Measurements from ENCODE around the gene SYNGR4. TPM values are rescaled to one million over a fixed set of nuclear protein-coding genes. Genes with fewer than 3 reads are reported as not detected.

SYNGR4 gene
- total RNA-seq, 2 experiments from 2014 or later = 0.30 TPM; not detected in 1

- H3K4me3 Mint-ChIP-seq = no peak overlapping the region
These were observed 15.4 kb upstream of the SYNGR4 start for GRCh38 chr19:48348737-48349136.

GRCh38 chr19:48350856-48351255 is 13.3 kb upstream of the SYNGR4 start:
- Mint-ChIP-seq H3K4me1 (peaks cover 8% of the 10 kb centered on the region), H3K27ac (no peak overlapping the region), H3K4me3 (no peak overlapping the region), H3K9me3 (no peaks in the 10 kb centered on the region), H3K36me3 (peaks cover 2% of the 10 kb centered on the region), H3K27me3 (no peaks in the 10 kb centered on the region)
- DNase-seq = no peak
- ATAC-seq (ENCODE audit: low read depth) = no peak
- POLR2A ChIA-PET = interaction anchor here (0.5 kb wide), 1 partner anchor 228 kb away, joined by 4 read pairs; no protein-coding TSS in a partner anchor

More at GRCh38 chr19:48348737-48349136, 15.4 kb upstream of the SYNGR4 start:
- Mint-ChIP-seq H3K27ac (no peak overlapping the region), H3K9me3 (no peaks in the 10 kb centered on the region), H3K27me3 (no peaks in the 10 kb centered on the region), H3K4me1 (peaks cover 8% of the 10 kb centered on the region), H3K36me3 (peaks cover 2% of the 10 kb centered on the region)
- ATAC-seq (ENCODE audit: low read depth) = no peak
- DNase-seq = no peak
- POLR2A ChIA-PET = no interaction called here

- no peak overlapping the region for H3K4me3 Mint-ChIP-seq
- POLR2A ChIA-PET = no interaction called here
- H3K4me1 Mint-ChIP-seq = peaks cover 8% of the 10 kb centered on the region
- no peaks in the 10 kb centered on the region for H3K9me3 Mint-ChIP-seq
- H3K27ac Mint-ChIP-seq = no peak overlapping the region
- ATAC-seq (ENCODE audit: low read depth) (peak; percentile 88), DNase-seq (peak; percentile 85)
- H3K27me3 Mint-ChIP-seq = no peaks in the 10 kb centered on the region
- peaks cover 2% of the 10 kb centered on the region for H3K36me3 Mint-ChIP-seq
These were observed 12.8 kb upstream of the SYNGR4 start for GRCh38 chr19:48351341-48351752.

GRCh38 chr19:48353677-48354076 is 10.5 kb upstream of the SYNGR4 start:
- Mint-ChIP-seq H3K27me3 (no peaks in the 10 kb centered on the region), H3K4me1 (peaks cover 4% of the 10 kb centered on the region), H3K4me3 (no peak overlapping the region), H3K36me3 (no peaks in the 10 kb centered on the region), H3K27ac (no peak overlapping the region), H3K9me3 (no peaks in the 10 kb centered on the region)
- DNase-seq = no peak
- POLR2A ChIA-PET = interaction anchor here (0.7 to 1.2 kb wide), 2 partner anchors 19 to 1139 kb away, joined by 3 read pairs; no protein-coding TSS in a partner anchor
- ATAC-seq (ENCODE audit: low read depth) = no peak

GRCh38 chr19:48354332-48354992 is 9.7 kb upstream of the SYNGR4 start:
- Mint-ChIP-seq H3K36me3 (no peaks in the 10 kb centered on the region), H3K9me3 (no peaks in the 10 kb centered on the region), H3K4me3 (no peak overlapping the region), H3K27me3 (no peaks in the 10 kb centered on the region), H3K27ac (no peak overlapping the region), H3K4me1 (peaks cover 2% of the 10 kb centered on the region)
- POLR2A ChIA-PET = no interaction called here
- ATAC-seq (ENCODE audit: low read depth) (no peak), DNase-seq (no peak)

- Mint-ChIP-seq H3K27ac (no peak overlapping the region), H3K27me3 (no peaks in the 10 kb centered on the region), H3K9me3 (no peaks in the 10 kb centered on the region), H3K4me3 (no peak overlapping the region), H3K36me3 (peaks cover 2% of the 10 kb centered on the region), H3K4me1 (peaks cover 2% of the 10 kb centered on the region)
- DNase-seq (no peak), ATAC-seq (ENCODE audit: low read depth) (no peak)
- POLR2A ChIA-PET = no interaction called here
These were observed 8.7 kb upstream of the SYNGR4 start for GRCh38 chr19:48355365-48355954.

- Mint-ChIP-seq H3K4me3 (no peak overlapping the region), H3K36me3 (peaks cover 4% of the 10 kb centered on the region), H3K9me3 (no peaks in the 10 kb centered on the region), H3K4me1 (peaks cover 9% of the 10 kb centered on the region), H3K27ac (no peak overlapping the region), H3K27me3 (no peaks in the 10 kb centered on the region)
- no peak for DNase-seq
- POLR2A ChIA-PET = interaction anchor here (0.6 kb wide), 2 partner anchors 59 to 249 kb away, joined by 3 read pairs; no protein-coding TSS in a partner anchor
- no peak for ATAC-seq (ENCODE audit: low read depth)
These were observed 5.0 kb upstream of the SYNGR4 start for GRCh38 chr19:48359123-48359522.

- H3K27ac Mint-ChIP-seq = no peak overlapping the region
- ATAC-seq (ENCODE audit: low read depth) = no peak
- POLR2A ChIA-PET = interaction anchor here (0.5 to 2.5 kb wide), 2 partner anchors 29 to 144 kb away, joined by 3 to 25 read pairs; partner anchors contain the start of gene KDELR1
These were observed 2.3 kb upstream of the SYNGR4 start for GRCh38 chr19:48361912-48362311.

GRCh38 chr19:48362716-48363499 is 1.3 kb upstream of the SYNGR4 start:
- POLR2A ChIA-PET = interaction anchor here (0.8 to 3.3 kb wide), 10 partner anchors 28 to 160 kb away, joined by 3 to 40 read pairs (median 6); partner anchors contain the start of genes EMP3, GRIN2D, GRWD1 and KDELR1
- peak; percentile 62 for ATAC-seq (ENCODE audit: low read depth)
- peak overlapping the region; percentile 97 for H3K27ac Mint-ChIP-seq

More at GRCh38 chr19:48361912-48362311, 2.3 kb upstream of the SYNGR4 start:
- peaks cover 4% of the 10 kb centered on the region for H3K36me3 Mint-ChIP-seq
- no peak overlapping the region for H3K4me3 Mint-ChIP-seq
- no peaks in the 10 kb centered on the region for H3K9me3 Mint-ChIP-seq
- H3K27me3 Mint-ChIP-seq = no peaks in the 10 kb centered on the region
- peaks cover 17% of the 10 kb centered on the region for H3K4me1 Mint-ChIP-seq
- no peak for DNase-seq

GRCh38 chr19:48363500-48363809 is 712 bp upstream of the SYNGR4 start:
- Mint-ChIP-seq H3K9me3 (no peaks in the 10 kb centered on the region), H3K4me1 (peaks cover 17% of the 10 kb centered on the region), H3K27me3 (no peaks in the 10 kb centered on the region), H3K36me3 (peaks cover 4% of the 10 kb centered on the region), H3K27ac (peak overlapping the region; percentile 97), H3K4me3 (peak overlapping the region; percentile 90)
- no peak for DNase-seq
- POLR2A ChIA-PET = interaction anchor here (0.7 to 3.3 kb wide), 13 partner anchors 20 to 194 kb away, joined by 3 to 40 read pairs (median 6); partner anchors contain the start of genes EMP3, GRIN2D, GRWD1 and KDELR1
- ATAC-seq (ENCODE audit: low read depth) = peak; percentile 7

More at GRCh38 chr19:48362716-48363499, 1.3 kb upstream of the SYNGR4 start:
- Mint-ChIP-seq H3K9me3 (no peaks in the 10 kb centered on the region), H3K27me3 (no peaks in the 10 kb centered on the region), H3K4me1 (peaks cover 17% of the 10 kb centered on the region), H3K4me3 (peak overlapping the region; percentile 90), H3K36me3 (peaks cover 4% of the 10 kb centered on the region)
- peak; percentile 86 for DNase-seq

GRCh38 chr19:48364598-48365348 is 606 bp downstream of the SYNGR4 start:
- no peak for ATAC-seq (ENCODE audit: low read depth)
- POLR2A ChIA-PET = interaction anchor here (0.8 to 3.3 kb wide), 12 partner anchors 26 to 195 kb away, joined by 3 to 40 read pairs (median 4); partner anchors contain the start of genes EMP3, GRIN2D and KDELR1

GRCh38 chr19:48365602-48366001 is 1.4 kb downstream of the SYNGR4 start:
- no peak overlapping the region for H3K27ac Mint-ChIP-seq
- peaks cover 17% of the 10 kb centered on the region for H3K4me1 Mint-ChIP-seq
- POLR2A ChIA-PET = interaction anchor here (3.3 kb wide), 1 partner anchor 43 kb away, joined by 40 read pairs; the partner anchor contains the start of gene EMP3
- no peak for DNase-seq
- no peaks in the 10 kb centered on the region for H3K9me3 Mint-ChIP-seq
- no peak for ATAC-seq (ENCODE audit: low read depth)
- no peak overlapping the region for H3K4me3 Mint-ChIP-seq
- no peaks in the 10 kb centered on the region for H3K27me3 Mint-ChIP-seq
- peaks cover 2% of the 10 kb centered on the region for H3K36me3 Mint-ChIP-seq

More at GRCh38 chr19:48364598-48365348, 606 bp downstream of the SYNGR4 start:
- H3K4me1 Mint-ChIP-seq = peaks cover 17% of the 10 kb centered on the region
- DNase-seq = no peak
- H3K27ac Mint-ChIP-seq = peak overlapping the region; percentile 97
- H3K4me3 Mint-ChIP-seq = peak overlapping the region; percentile 90
- no peaks in the 10 kb centered on the region for H3K9me3 Mint-ChIP-seq
- no peaks in the 10 kb centered on the region for H3K27me3 Mint-ChIP-seq
- H3K36me3 Mint-ChIP-seq = peaks cover 2% of the 10 kb centered on the region
